ENCODE data around the gene MFAP4.

The MFAP4 gene

DNA sequence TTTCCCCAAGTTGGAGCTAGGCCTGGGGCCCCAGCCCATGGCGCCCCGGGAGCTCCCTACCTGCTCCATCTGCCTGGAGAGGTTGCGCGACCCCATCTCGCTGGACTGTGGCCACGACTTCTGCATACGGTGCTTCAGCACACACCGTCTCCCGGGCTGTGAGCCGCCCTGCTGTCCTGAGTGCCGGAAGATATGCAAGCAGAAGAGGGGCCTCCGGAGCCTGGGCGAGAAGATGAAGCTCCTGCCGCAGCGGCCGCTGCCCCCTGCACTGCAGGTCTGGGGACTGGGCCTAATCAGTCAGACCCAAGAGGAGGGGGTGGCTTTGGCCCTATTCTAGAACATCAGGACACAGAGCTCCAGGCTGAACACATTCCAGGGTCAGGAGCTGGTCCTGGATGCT, 25.5 kb upstream of the MFAP4 start:
- no peak overlapping the region for H2AFZ ChIP-seq (ENCODE audit: low read length)
- H3K4me3 ChIP-seq (ENCODE audit: low read length), result no peak overlapping the region
- no peaks in the 10 kb centered on the region for H3K79me2 ChIP-seq (ENCODE audit: low read length)
- no peaks in the 10 kb centered on the region for H3K9me2 ChIP-seq (replicated peaks; ENCODE audit: insufficient read depth, low read length)
- no peak for TF ChIP-seq EZH2phosphoT487 (IDR thresholded peaks at IDR 0.05; ENCODE audit: low read length)
- no peak for TF ChIP-seq EZH2 (optimal IDR thresholded peaks at IDR 0.05; ENCODE audit: low read depth, low read length)
- TF ChIP-seq, protein P1, sequence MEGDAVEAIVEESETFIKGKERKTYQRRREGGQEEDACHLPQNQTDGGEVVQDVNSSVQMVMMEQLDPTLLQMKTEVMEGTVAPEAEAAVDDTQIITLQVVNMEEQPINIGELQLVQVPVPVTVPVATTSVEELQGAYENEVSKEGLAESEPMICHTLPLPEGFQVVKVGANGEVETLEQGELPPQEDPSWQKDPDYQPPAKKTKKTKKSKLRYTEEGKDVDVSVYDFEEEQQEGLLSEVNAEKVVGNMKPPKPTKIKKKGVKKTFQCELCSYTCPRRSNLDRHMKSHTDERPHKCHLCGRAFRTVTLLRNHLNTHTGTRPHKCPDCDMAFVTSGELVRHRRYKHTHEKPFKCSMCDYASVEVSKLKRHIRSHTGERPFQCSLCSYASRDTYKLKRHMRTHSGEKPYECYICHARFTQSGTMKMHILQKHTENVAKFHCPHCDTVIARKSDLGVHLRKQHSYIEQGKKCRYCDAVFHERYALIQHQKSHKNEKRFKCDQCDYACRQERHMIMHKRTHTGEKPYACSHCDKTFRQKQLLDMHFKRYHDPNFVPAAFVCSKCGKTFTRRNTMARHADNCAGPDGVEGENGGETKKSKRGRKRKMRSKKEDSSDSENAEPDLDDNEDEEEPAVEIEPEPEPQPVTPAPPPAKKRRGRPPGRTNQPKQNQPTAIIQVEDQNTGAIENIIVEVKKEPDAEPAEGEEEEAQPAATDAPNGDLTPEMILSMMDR (IDR thresholded peaks at IDR 0.05; ENCODE audit: low read length), result no peak
- no peaks in the 10 kb centered on the region for H3F3A ChIP-seq (ENCODE audit: insufficient read depth, low read length)
- peaks cover 7% of the 10 kb centered on the region for H3K4me1 ChIP-seq (ENCODE audit: low read length)
- no peak overlapping the region for H3K9ac ChIP-seq (ENCODE audit: low read length)
- no peak for DNase-seq
- H4K20me1 ChIP-seq (ENCODE audit: insufficient read depth, low read length), result no peaks in the 10 kb centered on the region
- no peaks in the 10 kb centered on the region for H3K36me3 ChIP-seq (replicated peaks; ENCODE audit: insufficient read depth, low read length)
- no peaks in the 10 kb centered on the region for H3K27me3 ChIP-seq (replicated peaks; ENCODE audit: insufficient read depth, low read length)
- H3K4me2 ChIP-seq (ENCODE audit: low read depth, low read length), result no peak overlapping the region
- no peaks in the 10 kb centered on the region for H3K9me3 ChIP-seq (replicated peaks; ENCODE audit: insufficient read depth, low read length)
- H3K27ac ChIP-seq (ENCODE audit: low read length), result no peak overlapping the region

- TF ChIP-seq, protein P1 (IDR thresholded peaks at IDR 0.05; ENCODE audit: low read length), result no peak
- TF ChIP-seq EZH2phosphoT487 (IDR thresholded peaks at IDR 0.05; ENCODE audit: low read length), result no peak
- TF ChIP-seq EZH2 (optimal IDR thresholded peaks at IDR 0.05; ENCODE audit: low read depth, low read length), result no peak
- no peak overlapping the region for H3K4me3 ChIP-seq (ENCODE audit: low read length)
Observed at GRCh38 chr17:19411631-19412030, 24.6 kb upstream of the MFAP4 start.

GRCh38 chr17:19410875-19411620, 24.1 kb upstream of the MFAP4 start, which contains the start of gene RNF112:
Gene RNF112, plus strand, starts transcription at chr17:19411232. Its CDS starts 177 bp downstream, at chr17:19411409.
- H3K9me2 ChIP-seq (replicated peaks; ENCODE audit: insufficient read depth, low read length), result no peaks in the 10 kb centered on the region
- no peaks in the 10 kb centered on the region for H3K36me3 ChIP-seq (replicated peaks; ENCODE audit: insufficient read depth, low read length)
- H3K9me3 ChIP-seq (replicated peaks; ENCODE audit: insufficient read depth, low read length), result no peaks in the 10 kb centered on the region
- no peaks in the 10 kb centered on the region for H3K4me1 ChIP-seq (ENCODE audit: low read length)
- H3K4me3 ChIP-seq (ENCODE audit: low read length), result no peak within 1 kb of the TSS
- H2AFZ ChIP-seq (ENCODE audit: low read length), result no peak within 1 kb of the TSS
- H4K20me1 ChIP-seq (ENCODE audit: insufficient read depth, low read length), result no peaks in the 10 kb centered on the region
- TF ChIP-seq, protein P1 (IDR thresholded peaks at IDR 0.05; ENCODE audit: low read length), result no peak
- TF ChIP-seq EZH2 (optimal IDR thresholded peaks at IDR 0.05; ENCODE audit: low read depth, low read length), result no peak
- TF ChIP-seq EZH2phosphoT487 (IDR thresholded peaks at IDR 0.05; ENCODE audit: low read length), result no peak
- no peaks in the 10 kb centered on the region for H3K79me2 ChIP-seq (ENCODE audit: low read length)
- DNase-seq, result no peak
- no peaks in the 10 kb centered on the region for H3F3A ChIP-seq (ENCODE audit: insufficient read depth, low read length)
- H3K27me3 ChIP-seq (replicated peaks; ENCODE audit: insufficient read depth, low read length), result no peaks in the 10 kb centered on the region
- no peak within 1 kb of the TSS for H3K27ac ChIP-seq (ENCODE audit: low read length)
- H3K9ac ChIP-seq (ENCODE audit: low read length), result no peak within 1 kb of the TSS
- H3K4me2 ChIP-seq (ENCODE audit: low read depth, low read length), result no peak within 1 kb of the TSS

More at GRCh38 chr17:19411631-19412030, 24.6 kb upstream of the MFAP4 start:
- H3K79me2 ChIP-seq (ENCODE audit: low read length), result no peaks in the 10 kb centered on the region
- no peaks in the 10 kb centered on the region for H3K9me2 ChIP-seq (replicated peaks; ENCODE audit: insufficient read depth, low read length)
- no peak for DNase-seq
- H3F3A ChIP-seq (ENCODE audit: insufficient read depth, low read length), result no peaks in the 10 kb centered on the region
- no peak overlapping the region for H3K9ac ChIP-seq (ENCODE audit: low read length)
- H2AFZ ChIP-seq (ENCODE audit: low read length), result no peak overlapping the region
- H3K4me1 ChIP-seq (ENCODE audit: low read length), result no peaks in the 10 kb centered on the region
- H3K27ac ChIP-seq (ENCODE audit: low read length), result no peak overlapping the region
- H3K4me2 ChIP-seq (ENCODE audit: low read depth, low read length), result no peak overlapping the region
- no peaks in the 10 kb centered on the region for H3K36me3 ChIP-seq (replicated peaks; ENCODE audit: insufficient read depth, low read length)
- H3K27me3 ChIP-seq (replicated peaks; ENCODE audit: insufficient read depth, low read length), result no peaks in the 10 kb centered on the region
- no peaks in the 10 kb centered on the region for H4K20me1 ChIP-seq (ENCODE audit: insufficient read depth, low read length)
- H3K9me3 ChIP-seq (replicated peaks; ENCODE audit: insufficient read depth, low read length), result no peaks in the 10 kb centered on the region
